HG03432 (cell line): ENCODE measurements around the gene KDM5A.
"Not testable (repeated sequence)": the region's sequence is repeated elsewhere in the genome, so short reads cannot be mapped to it uniquely, and the experiment has no call there.

Experiments
- ATAC-seq: cut with Tn5 transposase; IDR thresholded peaks from one replicate; pipeline ENCODE4 v1.9.1; 2021; ENCODE audit warnings: mild to moderate bottlenecking, moderate library complexity; ENCODE audit not compliant: unreplicated experiment

KDM5A gene

DNA sequence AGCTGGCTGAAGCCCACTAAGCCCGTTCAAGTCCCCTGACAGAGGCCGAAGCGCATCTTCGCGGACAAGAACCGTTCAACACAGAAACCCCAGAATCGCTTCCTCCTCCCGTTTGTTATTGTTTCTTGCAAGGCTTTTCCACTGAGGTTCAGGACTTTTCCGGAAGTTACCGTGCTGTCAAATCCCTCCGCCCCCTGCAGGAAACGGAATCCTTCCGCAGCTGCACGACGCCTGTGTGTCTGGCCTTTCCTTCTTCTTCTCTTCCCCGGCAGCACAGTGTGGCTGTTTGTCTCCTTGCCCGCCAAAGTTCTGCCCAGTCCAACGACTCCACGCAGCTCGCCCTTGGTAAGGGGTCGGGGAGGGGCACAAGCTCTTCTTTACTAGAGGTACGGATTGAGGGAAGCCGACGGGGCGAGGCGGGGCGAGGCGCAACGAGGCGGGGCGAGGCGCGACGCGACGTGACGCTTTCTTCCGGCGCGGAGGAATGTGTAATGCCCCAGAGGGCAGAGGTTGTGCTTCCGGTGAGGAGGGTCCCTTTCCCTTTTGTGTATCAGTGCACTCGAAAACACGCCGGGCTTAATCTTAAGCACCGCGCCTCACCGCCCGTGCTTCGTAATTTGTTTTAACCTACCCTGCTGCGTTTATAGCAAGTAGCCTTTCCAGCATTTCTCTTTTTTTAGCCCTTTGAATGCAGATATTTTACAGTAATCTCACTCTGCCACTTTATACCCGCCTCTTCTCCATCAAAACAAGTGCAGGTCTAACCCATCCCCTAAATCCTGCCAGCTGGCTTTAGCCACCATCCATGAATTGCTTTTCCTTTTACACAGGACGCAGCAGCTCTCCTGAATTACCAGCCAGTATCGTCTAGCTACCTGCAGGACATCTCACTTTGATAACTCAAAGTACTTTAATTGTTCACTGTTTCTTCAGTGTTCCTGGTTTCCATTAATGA lies at the start of gene KDM5A:
Gene KDM5A (minus strand): TSS at position 179 of the 955 bp plus-strand sequence. CDS start 229 bp downstream, outside the sequence.
- peak; percentile 95 for ATAC-seq

DNA sequence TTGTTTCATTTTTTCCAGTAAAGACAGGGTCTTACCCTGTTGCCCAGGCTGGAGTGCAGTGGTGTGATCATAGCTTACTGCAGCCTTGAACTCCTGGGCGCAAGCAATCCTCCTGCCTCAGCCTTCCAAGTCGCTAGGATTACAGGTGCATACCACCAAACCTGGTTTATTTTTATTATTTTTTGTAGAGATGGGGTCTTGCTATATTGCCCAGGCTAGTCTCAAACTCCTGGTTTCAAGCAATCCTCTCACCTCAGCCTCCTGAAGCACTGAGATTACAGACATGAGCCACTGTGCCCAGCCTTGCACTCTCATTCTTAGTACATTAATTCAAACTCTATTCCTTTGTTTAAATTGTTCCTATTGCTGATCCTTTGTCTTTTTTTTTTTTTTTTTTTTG lies 46.6 kb upstream of the KDM5A start:
- not testable (repeated sequence) for ATAC-seq

DNA sequence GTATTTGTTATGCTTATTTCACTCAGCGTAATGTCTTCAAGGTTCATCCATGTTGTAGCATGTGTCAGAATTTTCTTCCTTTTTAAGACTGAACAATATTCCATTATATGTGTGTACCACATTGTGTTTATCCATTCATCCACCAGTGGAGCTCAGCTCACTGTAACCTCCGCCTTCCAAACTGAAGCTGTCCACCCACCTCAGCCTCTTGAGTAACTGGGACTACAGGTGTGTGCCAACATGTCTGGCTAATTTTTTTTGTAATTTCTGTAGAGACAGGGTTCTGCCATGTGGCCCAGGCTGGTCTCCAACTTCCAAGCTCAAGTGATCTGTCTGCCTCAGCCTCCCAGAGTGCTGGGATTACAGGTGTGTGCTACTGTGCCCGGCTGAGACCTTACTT lies 33.4 kb upstream of the KDM5A start:
- ATAC-seq, result no peak

DNA sequence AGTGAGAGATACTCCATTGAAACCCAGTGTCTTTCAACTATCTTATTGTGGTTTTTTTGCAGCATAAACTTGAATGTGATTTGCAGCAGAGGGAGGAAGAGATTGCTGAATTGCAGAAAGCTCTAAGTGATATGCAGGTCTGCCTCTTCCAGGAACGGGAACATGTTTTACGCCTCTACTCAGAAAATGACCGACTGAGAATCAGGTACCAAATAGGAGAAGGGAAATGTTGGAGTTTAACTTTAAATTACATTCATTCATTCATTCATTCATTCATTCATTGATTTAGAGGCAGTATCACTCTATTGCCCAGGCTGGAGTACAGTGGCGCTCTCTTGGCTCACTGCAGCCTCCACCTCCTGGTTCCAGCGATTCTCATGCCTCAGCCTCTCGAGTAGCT lies 29.3 kb upstream of the KDM5A start:
- ATAC-seq, result no peak

DNA sequence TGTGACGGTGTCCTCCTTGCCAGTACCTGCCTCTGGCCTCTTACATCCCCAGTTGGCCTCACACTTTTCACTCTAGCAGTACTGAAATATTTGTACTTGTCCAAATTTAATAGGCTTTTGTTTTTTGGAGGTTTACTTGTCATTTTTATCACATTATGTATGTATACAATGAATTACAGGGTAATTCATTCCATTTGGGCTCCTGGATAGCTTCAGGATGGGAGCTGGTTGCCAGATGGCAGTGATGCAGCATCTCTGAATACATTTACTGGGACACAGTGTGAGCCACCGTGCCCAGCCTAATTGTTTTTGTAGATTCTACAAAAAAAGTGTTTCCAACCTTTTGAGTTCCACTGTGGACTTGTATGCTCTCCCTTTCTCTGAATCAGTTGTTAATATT lies 25.7 kb upstream of the KDM5A start:
- ATAC-seq, result no peak

DNA sequence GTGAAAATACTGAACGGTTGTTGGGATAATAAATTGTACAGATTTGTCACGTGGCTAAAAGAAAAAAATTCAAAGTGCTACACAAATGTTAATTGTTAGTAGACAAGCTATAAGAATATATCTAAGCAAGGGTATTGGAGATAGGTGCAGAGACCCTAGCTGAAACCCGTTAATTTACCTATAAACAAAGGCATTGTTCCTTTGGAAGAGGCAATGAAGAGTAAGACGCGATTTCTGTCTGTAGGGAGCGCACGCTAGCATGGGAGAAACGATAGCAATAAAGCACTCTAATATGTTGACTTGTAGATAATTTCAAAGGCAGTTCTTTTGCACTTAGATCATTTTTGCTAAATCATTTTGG lies 12.9 kb upstream of the KDM5A start:
- ATAC-seq, result no peak

DNA sequence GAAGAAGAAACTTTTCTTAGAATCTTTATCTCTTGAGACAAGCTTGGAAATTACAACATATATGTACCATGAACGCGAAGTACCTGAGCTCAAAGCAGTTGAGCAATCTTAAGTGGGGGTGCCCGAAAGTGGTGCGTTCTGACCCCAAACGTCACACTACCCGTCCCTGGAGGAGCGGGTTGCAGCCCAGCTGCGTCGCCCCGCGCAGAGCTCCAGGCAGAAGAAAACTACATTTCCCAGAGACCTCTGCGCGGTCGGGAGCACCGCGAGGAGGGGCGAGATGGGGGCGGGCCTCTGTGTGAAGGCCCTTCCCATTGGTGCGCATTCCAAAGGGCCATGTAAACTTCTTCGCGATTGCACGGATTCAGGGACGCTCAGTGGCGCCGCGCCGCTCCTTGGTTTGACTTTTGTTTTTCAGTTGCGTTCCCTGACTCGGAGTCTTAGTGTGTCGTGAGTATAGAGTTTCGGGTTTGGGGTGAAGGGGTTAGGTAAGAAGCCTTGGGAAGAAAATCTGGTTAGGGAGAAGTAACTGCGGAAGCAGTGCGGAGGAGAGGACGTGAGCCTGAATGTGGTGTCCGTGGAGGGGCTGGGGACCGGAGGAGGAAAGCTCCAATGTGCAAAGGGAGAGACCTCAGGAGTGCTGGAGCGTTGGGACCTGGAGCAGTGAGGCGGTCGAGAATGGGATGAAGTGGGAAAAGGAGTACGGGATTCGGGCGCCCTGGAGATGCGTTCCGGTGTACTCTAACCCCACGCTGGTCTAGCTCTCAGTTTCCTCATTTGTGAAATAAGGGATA lies 12.3 kb upstream of the KDM5A start, which contains the start of gene CCDC77:
Gene CCDC77 (plus strand): TSS at position 410 of the 794 bp plus-strand sequence. CDS start 7,740 bp downstream, outside the sequence.
- peak; percentile 97 for ATAC-seq

DNA sequence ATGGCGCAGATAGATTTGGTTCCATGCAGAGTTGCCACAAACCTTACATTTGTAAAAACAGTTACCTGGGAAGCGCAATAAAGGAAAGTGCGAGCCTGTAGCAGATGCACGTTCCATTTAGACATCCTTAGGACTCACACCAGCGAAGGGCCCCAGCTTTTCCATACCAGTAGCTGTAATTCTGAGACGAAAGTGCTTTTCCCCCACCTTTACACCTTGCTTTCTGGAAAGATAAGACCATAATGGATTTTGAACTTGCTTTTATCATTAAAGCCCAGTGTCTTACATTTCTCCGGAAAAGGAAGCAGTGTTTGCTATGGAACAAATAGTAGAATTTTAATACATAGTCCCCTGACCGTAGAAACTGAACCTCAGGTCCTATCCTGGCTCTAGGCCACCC lies 11.7 kb upstream of the KDM5A start:
- no peak for ATAC-seq

DNA sequence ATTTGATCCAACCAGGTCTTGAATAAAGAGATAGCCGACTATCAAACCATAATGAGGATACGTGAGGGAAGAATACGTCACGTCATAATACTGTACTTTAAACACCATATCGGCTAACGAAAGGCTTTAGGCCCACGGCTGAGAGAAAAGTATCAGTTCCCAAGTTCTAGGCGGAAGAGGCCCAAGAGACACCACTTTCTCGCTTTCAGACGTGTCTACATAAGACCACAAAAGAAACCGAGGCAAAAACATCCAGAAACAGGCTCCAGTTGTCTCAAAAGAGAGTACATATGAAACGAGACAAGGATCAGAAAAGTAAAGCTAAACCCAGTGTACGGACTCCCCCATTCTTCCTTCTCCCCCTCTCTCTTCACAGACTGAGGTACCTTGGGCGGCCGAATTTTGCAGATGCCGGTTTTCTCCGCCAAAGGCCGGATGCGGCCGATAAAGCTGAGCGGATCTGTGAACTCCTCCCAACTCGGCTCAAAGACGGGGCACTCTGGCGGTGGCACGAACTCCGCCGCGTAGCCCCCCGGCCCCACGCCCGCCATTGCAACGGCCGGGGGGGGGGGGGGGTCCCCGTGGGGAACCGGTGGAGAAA lies 479 bp downstream of the KDM5A start:
- ATAC-seq, result peak; percentile 32

DNA sequence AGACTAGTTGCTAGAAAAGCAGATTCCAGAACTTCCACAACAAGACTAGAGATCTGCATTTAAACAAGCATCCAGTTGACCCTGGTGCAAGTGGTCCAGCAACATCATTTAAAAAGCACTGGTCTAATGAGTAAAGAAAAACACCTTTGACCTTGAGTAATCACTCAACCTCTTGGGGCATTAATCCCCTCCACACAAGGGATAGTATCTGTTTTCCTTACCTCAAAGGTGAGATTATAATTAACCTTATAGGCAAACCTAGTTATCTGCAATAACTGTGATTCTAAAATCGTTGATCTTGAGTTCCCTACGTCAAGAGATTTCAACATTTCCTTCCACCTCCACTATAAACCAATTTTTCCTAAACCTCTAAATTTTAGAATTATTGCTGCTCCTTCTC lies 1.1 kb downstream of the KDM5A start:
- ATAC-seq, result no peak

DNA sequence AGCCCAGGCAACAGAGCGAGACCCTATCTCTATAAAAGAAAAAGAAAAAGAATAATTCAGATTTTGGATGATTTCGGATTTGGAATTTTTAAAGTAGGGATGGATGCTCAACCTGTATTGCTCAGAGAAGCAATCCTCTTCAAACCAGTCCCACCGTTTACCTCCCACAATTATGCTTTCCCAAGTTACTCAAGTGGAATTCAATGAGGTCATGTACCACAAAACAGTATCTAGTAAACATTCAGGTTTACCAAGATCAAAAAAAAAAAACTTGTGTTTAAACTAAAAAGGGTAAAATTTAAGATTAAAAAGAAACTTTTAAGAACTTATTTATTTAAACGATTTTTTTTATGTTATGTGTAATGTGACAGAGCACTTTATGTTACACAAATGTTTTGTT lies 2.5 kb downstream of the KDM5A start:
- ATAC-seq, result no peak

DNA sequence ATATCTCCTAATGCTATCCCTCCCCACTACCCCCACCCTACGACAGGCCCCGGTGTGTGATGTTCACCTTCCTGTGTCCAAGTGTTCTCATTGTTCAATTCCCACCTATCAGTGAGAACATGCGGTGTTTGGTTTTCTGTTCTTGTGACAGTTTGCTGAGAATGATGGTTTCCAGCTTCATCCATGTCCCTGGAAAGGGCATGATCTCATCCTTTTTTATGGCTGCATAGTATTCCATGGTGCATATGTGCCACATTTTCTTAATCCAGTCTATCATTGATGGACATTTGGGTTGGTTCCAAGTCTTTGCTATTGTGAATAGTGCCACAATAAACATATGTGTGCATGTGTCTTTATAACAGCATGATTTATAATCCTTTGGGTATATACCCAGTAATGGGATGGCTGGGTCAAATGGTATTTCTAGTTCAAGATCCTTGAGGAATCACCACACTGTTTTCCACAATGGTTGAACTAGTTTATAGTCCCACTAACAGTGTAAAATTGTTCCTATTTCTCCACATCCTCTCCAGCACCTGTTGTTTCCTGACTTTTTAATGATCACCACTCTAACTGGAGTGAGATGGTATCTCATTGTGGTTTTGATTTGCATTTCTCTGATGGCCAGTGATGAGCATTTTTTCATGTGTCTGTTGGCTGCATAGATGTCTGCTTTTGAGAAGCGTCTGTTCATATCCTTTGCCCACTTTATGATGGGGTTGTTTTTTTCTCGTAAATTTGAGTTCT lies 18.2 kb downstream of the KDM5A start:
- not testable (repeated sequence) for ATAC-seq

DNA sequence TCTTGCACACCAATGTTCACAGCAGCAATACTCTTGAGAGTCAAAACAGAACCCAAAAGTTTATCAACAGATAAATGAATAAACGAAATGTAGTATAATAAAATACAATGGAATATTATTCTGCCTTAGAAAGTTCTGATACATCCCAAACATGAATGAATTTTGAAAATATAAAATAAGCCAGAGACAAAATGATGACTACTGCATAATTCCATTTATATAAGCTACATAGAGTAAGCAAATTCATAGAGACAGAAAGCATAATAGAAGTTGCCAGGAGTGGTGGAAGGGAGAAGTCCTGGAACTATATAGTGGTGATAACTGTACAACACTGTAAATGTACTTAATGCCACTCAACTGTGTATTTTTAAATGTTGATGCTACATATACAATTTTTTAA lies 21.1 kb downstream of the KDM5A start:
- ATAC-seq, result no peak

DNA sequence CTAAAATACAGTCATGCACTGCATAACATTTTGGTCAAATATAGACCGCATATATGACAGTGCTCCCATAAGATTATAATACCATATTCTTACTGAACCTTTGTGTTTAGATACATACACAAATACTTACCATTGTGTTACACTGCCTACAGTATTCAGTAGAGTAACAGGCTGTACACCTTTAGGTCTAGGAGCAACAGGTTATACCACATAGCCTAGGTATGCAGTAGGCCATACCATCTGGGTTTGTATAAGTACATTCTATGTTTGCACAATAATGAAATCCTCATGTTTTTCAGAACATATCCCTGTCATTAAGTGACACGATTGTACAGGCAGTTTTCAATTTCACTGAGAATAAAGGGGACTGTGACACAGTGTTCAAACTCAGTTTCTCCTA lies 22.3 kb downstream of the KDM5A start:
- no peak for ATAC-seq

DNA sequence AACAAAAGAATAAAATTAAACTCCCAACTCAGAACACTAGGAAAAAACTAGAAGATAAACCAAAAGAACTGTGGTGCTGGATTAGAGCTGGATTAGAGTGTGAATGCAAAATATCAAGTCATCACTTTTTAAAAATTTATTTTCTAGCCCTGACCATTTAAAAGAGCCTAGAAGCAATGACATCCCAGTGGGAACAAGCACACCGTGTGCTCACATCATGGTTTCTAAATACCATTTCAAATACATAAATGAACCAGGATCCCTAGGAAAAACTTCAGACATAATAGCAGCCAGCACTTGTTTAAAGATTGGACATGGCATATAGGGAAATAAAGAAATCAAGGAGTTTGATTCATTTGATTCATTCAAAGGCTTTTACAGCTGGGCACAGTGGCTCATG lies 30.0 kb downstream of the KDM5A start:
- no peak for ATAC-seq

DNA sequence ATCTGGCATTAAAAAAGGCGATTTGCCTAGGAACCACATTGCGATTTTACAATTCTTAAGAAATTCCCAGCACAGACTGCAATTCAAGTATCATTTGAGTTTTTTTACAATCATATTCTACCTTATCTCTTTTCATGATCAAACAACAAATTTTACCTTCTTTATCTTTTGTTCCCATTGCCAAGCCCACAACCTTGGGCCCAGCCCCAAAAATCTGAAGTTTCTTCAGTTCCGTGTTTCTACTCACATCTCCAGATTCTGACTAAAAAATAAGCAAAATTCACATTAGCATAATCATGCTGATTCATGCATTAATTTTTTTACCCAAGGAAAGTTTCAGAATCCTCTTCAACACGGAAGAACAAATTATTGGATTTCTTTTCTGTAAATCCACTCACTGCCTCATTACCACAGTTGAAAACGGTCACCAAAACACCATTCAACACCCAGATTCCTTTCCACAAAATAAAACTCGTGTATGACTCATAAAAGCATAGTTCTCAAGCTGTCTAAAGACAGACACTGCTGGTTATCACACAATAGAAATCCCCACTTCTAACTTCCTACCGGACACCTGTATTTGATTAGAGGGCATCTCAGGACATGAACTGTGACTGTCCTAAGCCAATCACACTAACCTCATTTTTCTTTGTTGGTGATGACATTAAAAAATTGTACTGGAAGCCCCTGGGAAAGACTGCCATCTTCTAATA lies 32.7 kb downstream of the KDM5A start:
- ATAC-seq, result no peak

DNA sequence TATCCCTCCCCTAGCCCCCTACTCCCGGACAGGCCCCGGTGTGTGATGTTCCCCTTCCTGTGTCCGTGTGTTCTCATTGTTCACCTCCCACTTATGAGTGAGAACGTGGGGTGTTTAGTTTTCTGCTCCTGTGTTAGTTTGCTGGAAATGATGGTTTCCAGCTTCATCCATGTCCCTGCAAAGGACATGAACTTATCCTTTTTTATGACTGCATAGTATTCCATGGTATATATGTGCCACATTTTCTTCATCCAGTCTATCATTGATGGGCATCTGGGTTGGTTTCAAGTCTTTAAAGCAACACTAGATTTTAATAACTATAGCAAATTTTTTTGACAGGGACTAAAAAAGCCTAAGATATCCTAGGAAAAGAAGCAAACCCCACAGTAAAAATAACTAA lies 37.9 kb downstream of the KDM5A start:
- ATAC-seq, result not testable (repeated sequence)

DNA sequence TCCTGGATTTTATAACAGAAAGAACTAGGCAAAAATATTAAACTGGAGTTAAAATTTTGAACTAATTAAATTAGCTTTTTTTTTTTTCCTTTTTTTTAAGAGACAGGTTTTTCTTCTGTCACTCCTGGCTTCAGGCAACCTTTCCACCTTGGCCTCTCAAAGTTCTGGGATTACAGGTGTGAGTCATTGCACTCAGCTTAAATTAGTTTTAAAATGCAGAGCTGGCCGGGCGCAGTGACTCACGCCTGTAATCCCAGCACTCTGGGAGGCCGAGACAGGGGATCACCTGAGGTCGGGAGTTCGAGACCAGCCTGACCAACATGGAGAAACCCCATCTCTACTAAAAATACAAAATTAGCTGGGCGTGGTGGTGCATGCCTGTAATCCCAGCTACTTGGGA lies 39.5 kb downstream of the KDM5A start:
- ATAC-seq, result not testable (repeated sequence)

DNA sequence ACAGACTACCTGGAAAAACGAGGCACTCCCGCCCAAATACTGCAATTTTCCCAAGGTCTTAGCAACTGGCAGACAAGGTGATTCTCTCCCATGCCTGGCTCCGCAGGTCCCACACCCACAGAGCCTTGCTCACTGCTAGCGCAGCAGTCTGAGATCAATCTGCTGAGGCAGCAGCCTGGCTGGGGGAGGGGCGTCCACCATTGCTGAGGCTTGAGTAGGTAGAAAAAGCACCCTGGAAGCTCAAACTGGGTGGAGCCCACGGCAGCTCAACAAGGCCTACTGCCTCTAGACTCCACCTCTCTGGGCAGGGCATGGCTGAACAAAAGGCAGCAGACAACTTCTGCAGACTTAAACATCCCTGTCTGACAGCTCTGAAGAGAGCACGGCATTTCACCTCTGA lies 46.1 kb downstream of the KDM5A start:
- ATAC-seq, result not testable (repeated sequence)

DNA sequence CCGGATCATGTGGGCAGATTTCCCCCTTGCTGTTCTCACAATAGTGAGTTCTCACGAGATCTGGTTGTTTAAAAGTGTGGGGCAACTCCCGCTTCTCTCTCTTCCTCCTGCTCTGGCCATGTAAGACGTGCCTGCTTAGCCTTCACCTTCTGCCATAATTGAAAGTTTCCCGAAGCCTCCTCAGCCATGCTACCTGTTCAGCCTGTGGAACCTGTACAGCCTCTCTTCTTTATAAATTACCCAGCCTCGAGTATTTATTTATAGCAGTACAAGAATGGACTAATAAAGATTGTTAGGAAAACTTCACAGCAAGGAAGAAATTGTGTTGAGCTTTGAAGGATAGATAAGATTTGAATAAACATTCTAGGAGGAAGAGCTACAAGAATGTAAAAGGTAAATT lies 52.1 kb downstream of the KDM5A start:
- no peak for ATAC-seq
